HG03108 (cell line): ENCODE measurements around the gene CDX4.
"Not testable (repeated sequence)": the region's sequence is repeated elsewhere in the genome, so short reads cannot be mapped to it uniquely, and the experiment has no call there.

Experiments used
- ATAC-seq: cut with Tn5 transposase; IDR thresholded peaks from one replicate; pipeline ENCODE4 v1.9.1; 2021; ENCODE audit warnings: moderate library complexity; ENCODE audit not compliant: unreplicated experiment

Gene CDX4, protein sequence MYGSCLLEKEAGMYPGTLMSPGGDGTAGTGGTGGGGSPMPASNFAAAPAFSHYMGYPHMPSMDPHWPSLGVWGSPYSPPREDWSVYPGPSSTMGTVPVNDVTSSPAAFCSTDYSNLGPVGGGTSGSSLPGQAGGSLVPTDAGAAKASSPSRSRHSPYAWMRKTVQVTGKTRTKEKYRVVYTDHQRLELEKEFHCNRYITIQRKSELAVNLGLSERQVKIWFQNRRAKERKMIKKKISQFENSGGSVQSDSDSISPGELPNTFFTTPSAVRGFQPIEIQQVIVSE

DNA sequence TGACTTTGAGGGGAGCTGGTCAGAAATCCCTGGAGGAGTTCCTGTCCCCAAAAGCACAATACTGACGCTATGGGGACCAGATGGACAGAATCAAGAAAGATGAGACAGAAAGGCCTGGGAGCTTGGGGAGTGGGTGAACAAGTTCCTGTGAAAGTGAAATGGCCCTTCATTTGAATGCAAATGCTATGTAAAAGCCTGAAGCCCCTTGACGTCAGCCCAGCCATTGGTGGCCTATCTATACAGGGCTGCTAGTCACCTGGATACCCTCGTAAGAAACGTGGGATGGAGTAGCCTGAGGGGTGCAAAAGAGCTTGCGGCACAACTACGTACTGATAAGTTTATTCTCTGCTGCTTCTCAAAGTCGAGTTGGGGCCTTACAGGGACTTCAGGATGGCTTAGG lies at the start of gene CDX4:
Gene CDX4, plus strand, starts transcription at position 223 of the 400 bp plus-strand sequence. CDS start 201 bp downstream, outside the sequence.
- ATAC-seq, result no peak

DNA sequence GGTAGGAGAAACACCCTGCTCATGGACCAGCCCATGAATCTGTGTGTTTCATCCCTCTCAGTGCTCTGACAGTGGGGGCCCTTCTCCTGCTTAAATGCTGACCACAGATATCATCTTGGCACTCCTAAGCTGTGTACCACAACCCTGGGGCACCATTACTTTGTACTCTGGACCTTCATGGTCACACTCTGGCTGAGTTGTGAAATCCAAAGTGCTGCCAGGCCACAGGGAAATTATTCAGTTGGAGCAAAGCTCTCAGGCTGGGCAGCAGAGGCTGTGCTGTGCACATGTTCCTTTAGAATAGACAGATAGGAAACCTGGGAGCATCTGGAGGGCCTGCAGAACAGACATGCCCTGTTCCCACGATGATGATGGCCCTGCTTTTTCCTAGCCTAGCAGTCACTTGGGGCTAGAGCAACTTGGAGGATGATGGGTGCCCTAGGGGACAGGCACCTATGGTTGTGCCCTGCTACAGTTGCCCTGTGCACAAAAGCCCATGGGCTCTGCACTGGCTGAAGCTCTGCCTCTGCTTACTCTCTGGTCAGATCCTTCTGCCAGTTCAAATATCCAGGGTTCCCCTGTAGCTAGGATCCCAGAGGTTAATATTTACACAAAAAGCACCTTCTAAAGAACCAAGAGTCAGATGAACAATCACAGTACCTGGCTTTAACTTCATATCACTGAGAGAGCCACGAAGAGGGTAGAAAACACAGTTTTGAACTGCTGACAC lies 48.5 kb upstream of the CDX4 start:
- ATAC-seq, result no peak

DNA sequence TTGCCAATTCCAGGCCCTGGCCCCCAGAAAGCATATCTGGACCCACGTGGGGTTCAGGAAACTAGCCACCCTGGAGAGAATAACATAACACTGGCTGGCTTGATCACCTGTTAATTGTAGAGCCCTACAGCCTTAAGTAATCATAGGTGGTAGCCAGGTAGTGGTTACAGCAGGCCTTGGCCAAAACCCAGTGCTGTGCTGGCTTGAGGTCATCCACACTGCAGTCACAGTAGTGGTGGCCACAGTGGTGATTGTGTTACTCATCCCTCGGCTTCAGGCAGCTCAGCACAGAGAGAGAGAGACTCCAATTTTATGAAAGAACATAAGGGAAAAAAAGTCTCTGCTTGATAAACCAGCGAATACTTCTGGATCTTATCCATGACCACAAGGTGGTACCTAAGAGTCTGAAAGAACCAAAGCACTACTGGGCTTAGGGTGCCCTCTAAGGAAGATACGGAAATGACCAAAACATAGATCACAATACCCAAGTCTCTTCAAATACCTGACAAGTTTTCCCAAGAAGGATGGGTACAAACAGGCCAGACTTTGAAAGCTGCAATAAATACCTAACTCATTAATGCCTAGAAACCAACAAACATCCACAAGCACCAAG lies 46.6 kb upstream of the CDX4 start:
- ATAC-seq, result no peak

DNA sequence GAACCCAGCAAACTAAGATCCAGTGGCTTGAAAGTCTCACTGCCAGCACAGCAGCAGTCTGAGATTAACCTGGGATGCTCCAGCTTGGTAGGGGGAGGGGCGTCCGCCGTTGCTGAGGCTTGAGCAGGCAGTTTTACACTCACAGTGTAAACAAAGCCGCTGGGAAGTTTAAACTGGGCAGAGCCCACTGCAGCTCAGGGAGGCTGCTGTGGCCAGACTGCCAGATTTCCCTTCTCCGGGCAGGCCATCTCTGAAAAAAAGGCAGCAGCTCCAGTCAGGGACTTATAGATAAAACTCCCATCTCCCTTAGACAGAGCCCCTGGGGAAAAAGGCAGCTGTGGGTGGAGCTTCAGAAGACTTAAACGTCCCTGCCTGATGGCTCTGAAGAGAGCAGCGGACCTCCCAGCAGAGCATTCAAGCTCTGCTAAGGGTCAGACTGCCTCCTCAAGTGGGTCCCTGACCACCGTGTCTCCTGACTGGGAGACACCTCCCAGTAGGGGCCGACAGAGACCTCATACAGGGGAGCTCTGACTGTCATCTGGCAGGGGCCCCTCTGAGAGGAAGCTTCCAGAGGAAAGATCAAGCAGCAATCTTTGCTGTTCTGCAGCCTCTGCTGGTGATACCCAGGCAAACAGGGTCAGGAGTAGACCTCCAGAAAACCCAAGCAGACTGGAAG lies 45.1 kb upstream of the CDX4 start:
- no peak for ATAC-seq

DNA sequence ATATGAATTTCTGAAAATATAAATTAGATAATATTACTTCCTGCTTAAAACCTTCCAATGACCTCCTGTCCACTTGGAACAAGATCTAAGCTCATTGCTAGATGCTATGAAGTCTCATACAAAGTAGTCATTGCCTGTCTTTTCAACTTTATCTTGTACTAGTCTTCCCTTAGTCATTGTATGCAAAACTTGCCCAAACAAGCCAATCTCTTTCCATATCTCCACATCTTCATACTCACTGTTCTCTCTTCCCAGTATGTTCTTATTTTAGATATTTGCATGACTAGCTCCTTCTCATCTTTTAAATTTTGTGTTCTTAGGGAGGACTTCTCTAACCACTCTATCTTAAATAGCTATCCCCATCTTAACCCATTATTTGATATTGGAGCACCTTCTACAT lies 33.9 kb upstream of the CDX4 start:
- no peak for ATAC-seq

DNA sequence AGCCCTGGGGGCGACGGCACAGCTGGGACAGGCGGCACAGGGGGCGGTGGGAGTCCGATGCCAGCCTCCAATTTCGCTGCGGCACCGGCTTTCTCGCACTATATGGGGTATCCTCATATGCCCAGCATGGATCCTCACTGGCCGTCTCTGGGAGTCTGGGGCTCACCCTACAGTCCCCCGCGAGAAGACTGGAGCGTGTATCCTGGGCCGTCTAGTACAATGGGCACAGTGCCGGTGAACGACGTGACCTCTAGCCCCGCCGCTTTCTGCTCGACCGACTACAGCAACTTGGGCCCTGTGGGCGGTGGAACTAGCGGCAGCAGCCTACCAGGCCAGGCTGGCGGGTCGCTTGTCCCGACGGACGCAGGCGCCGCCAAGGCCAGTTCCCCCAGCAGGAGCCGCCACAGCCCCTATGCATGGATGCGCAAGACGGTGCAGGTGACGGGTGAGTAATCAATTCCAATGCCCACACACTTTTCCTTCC lies 500 bp downstream of the CDX4 start:
- ATAC-seq, result no peak

DNA sequence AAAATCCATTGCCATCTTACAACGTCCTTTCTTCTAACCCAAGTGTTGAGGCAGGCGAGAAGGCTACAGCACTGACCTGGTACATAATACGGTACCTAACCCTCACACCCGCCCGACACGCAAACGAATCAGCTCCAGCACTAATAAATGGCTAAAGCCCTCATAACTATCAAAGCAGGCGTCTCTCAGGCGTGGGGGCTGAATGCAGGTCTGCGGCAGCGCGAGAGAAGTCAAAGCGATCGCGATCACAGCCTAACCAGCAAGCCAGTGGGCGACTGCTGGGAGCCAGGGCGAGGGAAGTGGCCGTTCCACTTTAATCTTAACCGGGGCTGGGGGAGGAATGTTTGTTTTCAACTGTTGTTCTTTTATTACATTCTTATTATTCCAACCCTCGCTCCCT lies 1.5 kb downstream of the CDX4 start:
- no peak for ATAC-seq

DNA sequence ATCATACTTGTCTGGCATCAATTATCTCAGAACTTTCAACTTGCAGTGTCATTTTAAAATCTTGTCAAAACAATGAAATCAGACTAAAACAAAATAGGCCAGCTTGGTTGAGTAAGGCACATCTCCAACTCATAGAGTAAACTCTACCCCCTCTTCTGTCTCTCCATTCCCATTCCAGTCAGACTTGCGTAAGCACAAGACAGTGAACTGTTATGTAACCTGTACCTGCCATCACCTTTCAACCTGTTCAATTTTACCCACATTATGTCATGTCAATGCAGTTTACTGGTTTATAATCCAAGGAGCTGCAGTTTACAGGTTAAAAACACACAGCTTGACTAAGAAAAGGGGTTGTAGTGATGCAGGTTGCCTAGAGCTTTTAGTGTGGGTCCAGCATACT lies 8.3 kb downstream of the CDX4 start:
- ATAC-seq, result no peak

DNA sequence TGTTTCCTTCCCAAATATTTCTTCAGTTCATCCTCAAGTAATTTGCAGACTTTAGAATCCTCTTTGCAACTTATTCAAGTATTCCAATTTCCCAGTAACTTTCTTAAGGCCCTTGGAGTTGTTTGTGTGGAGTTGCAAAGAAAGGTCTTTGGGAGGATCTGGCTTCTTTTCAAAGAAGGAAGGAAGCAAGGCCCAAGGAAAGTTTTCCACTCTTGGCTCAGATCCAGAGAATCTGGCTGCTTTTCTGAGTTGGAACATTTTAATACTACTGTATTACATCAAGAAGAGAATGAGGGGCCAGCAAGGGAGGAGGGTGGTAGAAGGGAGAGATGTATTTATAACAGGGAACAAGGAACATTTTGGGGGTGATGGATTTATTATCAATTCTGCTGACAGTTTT lies 10.5 kb downstream of the CDX4 start:
- no peak for ATAC-seq

DNA sequence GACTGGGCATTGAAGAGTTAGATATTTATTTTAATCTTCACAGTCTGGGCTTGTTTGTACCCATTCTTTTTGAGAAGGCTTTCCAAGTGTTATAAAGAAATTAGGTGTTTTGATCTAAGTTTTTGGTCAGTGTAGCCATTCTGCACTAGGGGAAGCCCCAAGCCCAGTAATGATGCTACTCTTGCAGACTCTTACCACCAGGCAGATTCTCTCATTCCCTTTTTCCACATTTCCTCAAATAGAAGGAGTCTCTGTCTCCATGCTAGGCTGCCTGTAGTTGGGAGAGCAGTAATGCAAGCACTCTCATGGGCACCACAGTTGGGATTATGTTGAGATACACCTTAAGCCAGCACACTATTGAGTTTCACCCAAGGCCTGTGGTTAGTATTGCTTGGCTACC lies 21.5 kb downstream of the CDX4 start:
- no peak for ATAC-seq

DNA sequence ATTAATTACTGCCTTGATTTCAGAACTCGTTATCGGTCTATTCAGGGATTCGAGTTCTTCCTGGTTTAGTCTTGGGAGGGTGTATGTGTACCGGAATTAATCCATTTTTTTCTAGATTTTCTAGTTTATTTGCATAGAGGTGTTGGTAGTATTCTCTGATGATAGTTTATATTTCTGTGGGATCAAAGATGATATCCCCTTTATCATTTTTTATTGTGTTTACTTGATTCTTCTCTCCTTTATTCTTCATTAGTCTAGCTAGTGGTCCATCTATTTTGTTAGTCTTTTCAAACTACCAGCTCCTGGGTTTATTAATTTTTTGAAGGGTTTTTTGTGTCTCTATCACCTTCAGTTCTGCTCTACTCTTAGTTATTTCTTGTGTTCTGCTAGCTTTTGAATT lies 32.1 kb downstream of the CDX4 start:
- ATAC-seq, result no peak

DNA sequence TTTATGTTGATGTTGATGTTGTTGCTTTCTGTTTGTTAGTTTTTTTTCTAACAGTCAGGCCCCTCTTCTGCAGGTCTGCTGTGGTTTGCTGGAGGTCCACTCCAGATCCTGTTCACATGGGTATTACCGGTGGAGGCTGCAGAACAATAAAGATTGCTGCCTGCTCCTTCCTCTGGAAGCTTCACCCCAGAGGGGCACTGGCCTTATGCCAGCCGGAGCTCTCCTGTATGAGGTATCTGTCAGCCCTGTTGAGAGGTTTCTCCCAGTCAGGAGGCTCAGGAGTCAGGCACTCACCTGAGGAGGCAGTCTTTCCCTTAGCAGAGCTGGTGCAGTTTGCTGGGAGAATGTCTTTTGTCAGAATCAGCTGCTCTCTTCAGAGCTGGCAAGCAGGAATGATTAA lies 34.7 kb downstream of the CDX4 start:
- ATAC-seq, result no peak

DNA sequence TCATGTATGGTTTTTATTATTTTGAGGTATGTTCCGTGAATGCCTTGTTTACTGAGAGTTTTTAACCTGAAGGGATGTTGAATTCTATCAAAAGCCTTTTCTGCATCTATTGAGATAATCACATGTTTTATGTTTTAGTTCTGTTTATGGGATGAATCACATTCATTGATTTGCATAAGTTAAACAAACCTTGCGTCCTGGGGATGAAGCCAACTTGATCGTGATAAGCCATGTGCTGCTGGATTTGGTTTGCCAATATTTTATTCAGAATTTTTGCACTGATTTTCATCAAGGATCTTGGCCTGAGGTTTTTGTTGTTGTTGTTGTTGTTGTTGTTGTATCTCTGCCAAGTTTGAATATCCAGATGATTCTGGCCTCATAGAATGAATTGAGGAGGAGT lies 43.8 kb downstream of the CDX4 start:
- no peak for ATAC-seq

DNA sequence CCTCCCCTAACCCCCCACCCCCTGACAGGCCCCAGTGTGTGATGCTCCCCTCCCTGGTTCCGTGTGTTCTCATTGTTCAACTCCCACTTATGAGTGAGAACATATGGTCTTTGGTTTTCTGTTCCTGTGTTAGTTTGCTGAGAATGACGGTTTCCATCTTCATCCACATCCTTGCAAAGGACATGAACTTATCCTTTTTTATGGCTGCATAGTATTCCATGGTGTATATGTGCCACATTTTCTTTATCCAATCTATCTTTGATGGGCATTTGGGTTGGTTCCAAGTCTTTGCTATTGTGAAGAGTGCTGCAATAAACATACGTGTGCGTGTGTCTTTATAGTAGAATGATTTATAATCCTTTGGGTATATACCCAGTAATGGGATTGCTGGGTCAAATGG lies 45.3 kb downstream of the CDX4 start:
- ATAC-seq, result not testable (repeated sequence)
